OCI-LY1 (cell line): Measurements from ENCODE around the gene IRF2.
A peak's percentile ranks its signal among the peaks of the same experiment; 100 is the strongest.

Experiments used
- H2AFZ ChIP-seq: fragments of 200-600 bp; sonication (generic), shearing (Covaris generic); 2 replicates; pipeline ENCODE4 v1.6.0; 2014; ENCODE audit warnings: antibody characterized with exemption, mild to moderate bottlenecking, low read length
- H3F3A ChIP-seq: fragments of 200-600 bp; sonication (generic), shearing (Covaris generic); 2 replicates; pipeline ENCODE4 v1.6.0; 2014; ENCODE audit warnings: mild to moderate bottlenecking, antibody characterized with exemption, low read length, moderate library complexity; ENCODE audit not compliant: insufficient read depth
- H3K27ac ChIP-seq: fragments of 200-600 bp; sonication (generic); 2 replicates; pipeline ENCODE4 v1.5.1; 2014; ENCODE audit warnings: low read length, mixed run types, mild to moderate bottlenecking, low read depth; ENCODE audit not compliant: poor library complexity, severe bottlenecking
- H3K27me3 ChIP-seq: fragments of 200-600 bp; sonication (generic); 2 replicates; pipeline ENCODE4 v1.6.0; 2014; ENCODE audit warnings: antibody characterized with exemption, mild to moderate bottlenecking, low read length, moderate library complexity; ENCODE audit not compliant: insufficient read depth
- H3K36me3 ChIP-seq: fragments of 200-600 bp; sonication (generic); 2 replicates; pipeline ENCODE4 v1.6.1; 2014; ENCODE audit warnings: mild to moderate bottlenecking, antibody characterized with exemption, low read length, moderate library complexity, mixed read lengths; ENCODE audit not compliant: insufficient read depth
- H3K4me1 ChIP-seq: fragments of 200-600 bp; sonication (generic); 2 replicates; pipeline ENCODE4 v1.5.1; 2014; ENCODE audit warnings: mild to moderate bottlenecking, low read length, moderate library complexity; ENCODE audit not compliant: insufficient read depth, severe bottlenecking
- H3K4me2 ChIP-seq: fragments of 200-600 bp; sonication (generic), shearing (Covaris generic); 2 replicates; pipeline ENCODE4 v1.6.1; 2014; ENCODE audit warnings: low read length
- H3K4me3 ChIP-seq: fragments of 200-600 bp; sonication (generic); 2 replicates; pipeline ENCODE4 v1.5.1; 2014; ENCODE audit warnings: low read length, low read depth, mild to moderate bottlenecking, mixed read lengths; ENCODE audit not compliant: poor library complexity, severe bottlenecking
- H3K79me2 ChIP-seq: fragments of 200-600 bp; shearing (Covaris generic); 2 replicates; pipeline ENCODE4 v1.6.1; 2016; ENCODE audit warnings: mixed run types, low read length, mixed read lengths; ENCODE audit not compliant: insufficient read depth
- H3K9ac ChIP-seq: fragments of 200-600 bp; sonication (generic), shearing (Covaris generic); 2 replicates; pipeline ENCODE4 v1.6.1; 2014; ENCODE audit warnings: mild to moderate bottlenecking, low read length, mixed read lengths
- H3K9me2 ChIP-seq: fragments of 200-600 bp; sonication (generic), shearing (Covaris generic); 2 replicates; pipeline ENCODE4 v1.6.1; 2014; ENCODE audit warnings: low read depth, mild to moderate bottlenecking, low read length, mixed read lengths
- H3K9me3 ChIP-seq: fragments of 200-600 bp; shearing (Covaris generic); 2 replicates; pipeline ENCODE4 v1.6.1; 2014; ENCODE audit warnings: low read length, mixed read lengths
- H4K20me1 ChIP-seq: fragments of 200-600 bp; sonication (generic), shearing (Covaris generic); 2 replicates; pipeline ENCODE4 v1.6.0; 2016; ENCODE audit warnings: mild to moderate bottlenecking, low read length; ENCODE audit not compliant: insufficient read depth
- EZH2 ChIP-seq: fragments of 200-600 bp; sonication (generic), shearing (Covaris generic); IDR thresholded peaks from 2 replicates; pipeline ENCODE4 v1.8.0; 2017; ENCODE audit warnings: borderline replicate concordance, mixed run types, mild to moderate bottlenecking, antibody characterized with exemption, low read length, moderate library complexity, mixed read lengths
- TF ChIP-seq, protein P1 (sequence below): fragments of 200-600 bp; sonication (generic), shearing (Covaris generic); IDR thresholded peaks from 2 replicates; pipeline ENCODE4 v1.5.1; 2017; ENCODE audit warnings: mild to moderate bottlenecking, antibody characterized with exemption, low read length, moderate library complexity, mixed read lengths

The IRF2 gene

DNA sequence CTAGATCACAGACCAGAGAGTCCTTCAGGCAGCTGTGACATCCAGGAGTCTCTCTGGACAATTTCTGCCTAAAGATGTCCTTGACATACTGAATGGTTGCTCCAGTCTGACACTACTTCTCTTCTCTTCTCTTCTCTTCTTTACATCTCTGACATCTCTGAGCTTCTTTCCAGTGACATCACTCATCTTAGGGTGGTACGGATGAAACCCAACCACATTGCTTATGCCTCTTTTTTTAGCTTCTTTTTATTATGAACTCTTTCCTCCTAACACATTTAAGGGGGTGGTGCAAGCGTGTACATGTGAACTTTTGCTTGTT lies 39.4 kb upstream of the IRF2 start:
- H3K36me3 ChIP-seq: no peaks in the 10 kb centered on the region
- no peaks in the 10 kb centered on the region for H3K79me2 ChIP-seq
- H3K27me3 ChIP-seq: peaks cover 5% of the 10 kb centered on the region; the same call in 1 of the 2 replicates
- no peak overlapping the region for H3K27ac ChIP-seq
- no peaks in the 10 kb centered on the region for H3K4me1 ChIP-seq
- no peaks in the 10 kb centered on the region for H4K20me1 ChIP-seq
- no peaks in the 10 kb centered on the region for H3K9me2 ChIP-seq
- H3F3A ChIP-seq: no peaks in the 10 kb centered on the region
- H3K4me2 ChIP-seq: no peak overlapping the region
- H2AFZ ChIP-seq: no peak overlapping the region
- no peak overlapping the region for H3K4me3 ChIP-seq
- TF ChIP-seq, protein P1, sequence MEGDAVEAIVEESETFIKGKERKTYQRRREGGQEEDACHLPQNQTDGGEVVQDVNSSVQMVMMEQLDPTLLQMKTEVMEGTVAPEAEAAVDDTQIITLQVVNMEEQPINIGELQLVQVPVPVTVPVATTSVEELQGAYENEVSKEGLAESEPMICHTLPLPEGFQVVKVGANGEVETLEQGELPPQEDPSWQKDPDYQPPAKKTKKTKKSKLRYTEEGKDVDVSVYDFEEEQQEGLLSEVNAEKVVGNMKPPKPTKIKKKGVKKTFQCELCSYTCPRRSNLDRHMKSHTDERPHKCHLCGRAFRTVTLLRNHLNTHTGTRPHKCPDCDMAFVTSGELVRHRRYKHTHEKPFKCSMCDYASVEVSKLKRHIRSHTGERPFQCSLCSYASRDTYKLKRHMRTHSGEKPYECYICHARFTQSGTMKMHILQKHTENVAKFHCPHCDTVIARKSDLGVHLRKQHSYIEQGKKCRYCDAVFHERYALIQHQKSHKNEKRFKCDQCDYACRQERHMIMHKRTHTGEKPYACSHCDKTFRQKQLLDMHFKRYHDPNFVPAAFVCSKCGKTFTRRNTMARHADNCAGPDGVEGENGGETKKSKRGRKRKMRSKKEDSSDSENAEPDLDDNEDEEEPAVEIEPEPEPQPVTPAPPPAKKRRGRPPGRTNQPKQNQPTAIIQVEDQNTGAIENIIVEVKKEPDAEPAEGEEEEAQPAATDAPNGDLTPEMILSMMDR: no peak
- TF ChIP-seq EZH2: no peak
- no peak overlapping the region for H3K9ac ChIP-seq
- H3K9me3 ChIP-seq: peaks cover 7% of the 10 kb centered on the region

GRCh38 chr4:184511156-184511555 lies 36.8 kb upstream of the IRF2 start:
- no peaks in the 10 kb centered on the region for H3K4me1 ChIP-seq
- no peaks in the 10 kb centered on the region for H3F3A ChIP-seq
- H3K4me3 ChIP-seq: no peak overlapping the region
- H4K20me1 ChIP-seq: no peaks in the 10 kb centered on the region
- H3K27ac ChIP-seq: no peak overlapping the region
- H3K9ac ChIP-seq: no peak overlapping the region
- H3K79me2 ChIP-seq: no peaks in the 10 kb centered on the region
- H3K27me3 ChIP-seq: peaks cover 5% of the 10 kb centered on the region; the same call in 1 of the 2 replicates
- no peak for TF ChIP-seq EZH2
- H2AFZ ChIP-seq: no peak overlapping the region
- no peak overlapping the region for H3K4me2 ChIP-seq
- no peaks in the 10 kb centered on the region for H3K9me2 ChIP-seq
- H3K36me3 ChIP-seq: no peaks in the 10 kb centered on the region
- H3K9me3 ChIP-seq: peaks cover 7% of the 10 kb centered on the region; the same call in 1 of the 2 replicates

DNA sequence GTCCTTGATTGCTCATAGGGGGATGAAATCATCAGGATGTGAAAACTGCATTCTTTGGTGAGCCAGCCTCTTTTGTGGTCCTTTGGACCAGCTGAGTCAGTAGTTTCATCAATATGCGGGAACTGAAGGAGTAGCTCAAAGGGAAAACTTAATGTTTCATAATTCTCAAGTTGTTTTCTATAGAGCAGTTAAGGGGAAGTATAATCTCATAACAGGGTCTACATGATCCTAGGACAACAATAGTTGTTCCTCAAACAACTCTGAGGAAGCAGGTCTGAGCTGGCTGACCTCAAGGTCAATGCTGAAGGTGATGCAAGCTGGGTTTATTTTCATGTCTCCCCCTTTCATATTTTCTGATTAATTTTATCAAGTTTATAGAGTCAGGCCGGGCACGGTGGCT lies 36.1 kb upstream of the IRF2 start:
- no peaks in the 10 kb centered on the region for H3F3A ChIP-seq
- H3K27me3 ChIP-seq: peaks cover 5% of the 10 kb centered on the region; the same call in 1 of the 2 replicates
- no peak overlapping the region for H3K4me3 ChIP-seq
- no peaks in the 10 kb centered on the region for H3K36me3 ChIP-seq
- H2AFZ ChIP-seq: no peak overlapping the region
- no peaks in the 10 kb centered on the region for H3K4me1 ChIP-seq
- peaks cover 7% of the 10 kb centered on the region; the same call in 1 of the 2 replicates for H3K9me3 ChIP-seq
- no peaks in the 10 kb centered on the region for H4K20me1 ChIP-seq
- no peak overlapping the region for H3K9ac ChIP-seq
- no peaks in the 10 kb centered on the region for H3K79me2 ChIP-seq
- H3K9me2 ChIP-seq: no peaks in the 10 kb centered on the region
- TF ChIP-seq, protein P1: no peak
- TF ChIP-seq EZH2: no peak
- no peak overlapping the region for H3K4me2 ChIP-seq
- H3K27ac ChIP-seq: no peak overlapping the region

GRCh38 chr4:184506527-184507121 lies 32.3 kb upstream of the IRF2 start:
- TF ChIP-seq, protein P1: peak; percentile 32; the same call in 1 of the 2 replicates
- TF ChIP-seq EZH2: no peak
- Histone ChIP-seq H3F3A (no peaks in the 10 kb centered on the region), H3K4me1 (peaks cover 13% of the 10 kb centered on the region), H3K4me3 (no peak overlapping the region), H3K27ac (no peak overlapping the region), H3K9me3 (peaks cover 7% of the 10 kb centered on the region; the same call in 1 of the 2 replicates), H3K9ac (no peak overlapping the region), H3K36me3 (no peaks in the 10 kb centered on the region), H4K20me1 (no peaks in the 10 kb centered on the region), H2AFZ (no peak overlapping the region), H3K27me3 (peaks cover 5% of the 10 kb centered on the region; the same call in 1 of the 2 replicates), H3K4me2 (no peak overlapping the region), H3K9me2 (no peaks in the 10 kb centered on the region), H3K79me2 (no peaks in the 10 kb centered on the region)
